Ovary (tissue), 3 donors: ENCODE measurements around the gene RGS17.

Experiments used
- CTCF ChIP-seq, 3 donors: fragments of 450-650 bp in 2 of 3; fragments of 200-600 bp in 1 of 3; IDR thresholded peaks; one replicate each; pipeline versions ENCODE4 v1.5.1 to v1.8.0; 2016 to 2022; ENCODE audit warnings: antibody characterized with exemption in 3 of 3, mild to moderate bottlenecking in 1 of 3
- POLR2A ChIP-seq: fragments of 450-650 bp; IDR thresholded peaks from one replicate; pipeline ENCODE4 v1.6.1; 2017; ENCODE audit warnings: antibody characterized with exemption, mild to moderate bottlenecking, moderate library complexity
- donor health status: DM: no; HTN: no; CAD: no.

DNA sequence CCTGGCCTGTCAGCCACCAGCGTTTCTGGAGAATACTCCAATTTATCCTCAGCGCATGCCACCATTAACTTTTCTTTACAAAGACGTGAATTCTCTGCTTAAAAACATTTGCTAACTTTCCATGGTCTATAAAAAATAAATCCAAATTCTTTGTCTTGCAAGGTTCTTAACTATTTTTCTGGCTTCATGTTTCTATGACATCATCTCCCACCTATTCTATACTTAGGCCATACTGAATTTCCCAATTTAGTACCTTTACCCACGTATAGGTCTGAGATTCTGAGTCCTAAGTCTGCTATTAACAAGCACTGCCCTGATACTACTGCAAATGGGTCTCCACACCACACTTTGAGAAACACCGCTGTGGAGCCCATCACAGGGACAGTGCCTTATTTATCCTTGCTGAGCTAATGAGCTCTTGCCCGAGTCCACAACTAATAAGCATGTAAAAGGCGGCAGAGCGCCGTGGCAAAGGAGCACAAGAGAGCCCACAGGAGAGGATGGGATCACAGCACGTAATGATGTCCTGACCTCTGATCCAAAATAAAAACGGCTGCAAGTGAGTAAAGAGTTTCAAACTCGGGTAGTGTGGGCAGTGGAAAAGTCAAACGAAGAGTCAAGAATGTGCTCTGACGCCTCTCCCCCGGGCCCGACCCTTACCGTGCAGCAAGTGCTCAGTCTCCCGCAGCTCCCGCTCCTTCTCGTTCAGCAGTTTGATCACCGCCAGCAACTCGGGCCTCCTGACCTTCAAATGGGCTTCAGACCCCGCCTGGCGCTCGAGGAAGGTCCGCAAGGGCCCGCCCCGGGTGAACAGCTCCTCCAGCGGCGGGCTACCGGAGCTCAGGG is 129.1 kb downstream of the RGS17 start:
- TF ChIP-seq CTCF (IDR thresholded peaks at IDR 0.05) (no peak), POLR2A (no peak)
